Type B pancreatic cell (in vitro differentiated cells): ENCODE results near the gene ALPP. TPM values are rescaled to one million over a fixed set of nuclear protein-coding genes. Genes with fewer than 3 reads are reported as not detected.

Source experiments
- DNase-seq: peaks from one replicate; pipeline ENCODE4 v3.0.0; 2021; ENCODE audit warnings: mixed read lengths; ENCODE audit not compliant: unreplicated experiment; ENCODE audit errors: extremely low spot score
- H3K27ac Mint-ChIP-seq: 2 replicates; pipeline ENCODE4 v1.8.0; 2021; ENCODE audit warnings: mild to moderate bottlenecking, mixed read lengths
- H3K27me3 Mint-ChIP-seq: 2 replicates; pipeline ENCODE4 v1.8.0; 2021; ENCODE audit warnings: mixed read lengths
- H3K36me3 Mint-ChIP-seq: 2 replicates; pipeline ENCODE4 v1.8.0; 2021; ENCODE audit warnings: mixed read lengths
- H3K4me1 Mint-ChIP-seq: one replicate; pipeline ENCODE4 v1.8.0; 2021; ENCODE audit warnings: mixed read lengths; ENCODE audit not compliant: unreplicated experiment
- H3K4me3 Mint-ChIP-seq: 2 replicates; pipeline ENCODE4 v1.8.0; 2021; ENCODE audit warnings: mild to moderate bottlenecking, mixed read lengths
- H3K9me3 Mint-ChIP-seq: 2 replicates; pipeline ENCODE4 v1.8.0; 2021; ENCODE audit warnings: mixed read lengths
- CTCF ChIP-seq: fragments of 200-600 bp; sonication (generic); conservative IDR thresholded peaks from 2 replicates; pipeline ENCODE4 v1.5.0; 2021; ENCODE audit warnings: antibody characterized with exemption, mild to moderate bottlenecking
- total RNA-seq: library from RNA; stranded (reverse); gene quantifications from 2 replicates; pipeline ENCODE4 v1.2.1, GENCODE V29; 2021; ENCODE audit warnings: low replicate concordance

ALPP gene
- total RNA-seq, 1 donor from 2014 or later = 0.27 TPM

GRCh38 chr2:232418056-232418455, 39.5 kb downstream of the ALPP start:
- no peak for DNase-seq
- no peak for TF ChIP-seq CTCF
- Mint-ChIP-seq H3K9me3 (peaks cover 4% of the 10 kb centered on the region), H3K27ac (no peak overlapping the region), H3K4me3 (peak overlapping the region; percentile 87), H3K36me3 (peaks cover 8% of the 10 kb centered on the region), H3K4me1 (peaks cover 4% of the 10 kb centered on the region), H3K27me3 (peaks cover 87% of the 10 kb centered on the region)

- Mint-ChIP-seq H3K9me3 (peaks cover 4% of the 10 kb centered on the region), H3K4me1 (peaks cover 4% of the 10 kb centered on the region), H3K4me3 (peak overlapping the region; percentile 87), H3K36me3 (peaks cover 8% of the 10 kb centered on the region), H3K27ac (peak overlapping the region; percentile 58), H3K27me3 (peaks cover 87% of the 10 kb centered on the region)
- DNase-seq = no peak
- TF ChIP-seq CTCF = no peak
Observed at GRCh38 chr2:232418466-232419244, 40.1 kb downstream of the ALPP start.

- no peak for DNase-seq
- H3K4me1 Mint-ChIP-seq = peaks cover 4% of the 10 kb centered on the region
- peaks cover 8% of the 10 kb centered on the region for H3K36me3 Mint-ChIP-seq
- H3K4me3 Mint-ChIP-seq = peak overlapping the region; percentile 87
- peak overlapping the region; percentile 58 for H3K27ac Mint-ChIP-seq
- H3K9me3 Mint-ChIP-seq = peaks cover 4% of the 10 kb centered on the region
- TF ChIP-seq CTCF = no peak
- H3K27me3 Mint-ChIP-seq = peaks cover 88% of the 10 kb centered on the region
Observed at GRCh38 chr2:232419245-232420072, 40.9 kb downstream of the ALPP start.

GRCh38 chr2:232420073-232420454, 41.5 kb downstream of the ALPP start:
- TF ChIP-seq CTCF = no peak

GRCh38 chr2:232420463-232421188, 42.1 kb downstream of the ALPP start:
- Mint-ChIP-seq H3K4me3 (peak overlapping the region; percentile 73), H3K27me3 (peaks cover 91% of the 10 kb centered on the region), H3K36me3 (peaks cover 8% of the 10 kb centered on the region), H3K27ac (no peak overlapping the region), H3K4me1 (peaks cover 4% of the 10 kb centered on the region), H3K9me3 (peaks cover 4% of the 10 kb centered on the region)
- TF ChIP-seq CTCF = no peak
- no peak for DNase-seq

More at GRCh38 chr2:232420073-232420454, 41.5 kb downstream of the ALPP start:
- Mint-ChIP-seq H3K4me3 (peak overlapping the region; percentile 73), H3K9me3 (peaks cover 4% of the 10 kb centered on the region), H3K4me1 (peaks cover 4% of the 10 kb centered on the region), H3K27me3 (peaks cover 92% of the 10 kb centered on the region), H3K36me3 (peaks cover 8% of the 10 kb centered on the region), H3K27ac (no peak overlapping the region)
- no peak for DNase-seq
